Right cardiac atrium (tissue), 5 donors: Measurements from ENCODE around the gene TAF13. TPM values are rescaled to one million over a fixed set of nuclear protein-coding genes. Genes with fewer than 3 reads are reported as not detected.
"Not testable (repeated sequence)": the region's sequence is repeated elsewhere in the genome, so short reads cannot be mapped to it uniquely, and the experiment has no call there.

Experiments used
- ATAC-seq, 2 donors: fragments of 200-7000 bp; cut with Tn5 transposase; one replicate each; pipeline versions ENCODE4 v1.8.0 to v1.9.1; 2020; ENCODE audit warnings: moderate library complexity in 2 of 2, mild to moderate bottlenecking in 1 of 2
- DNase-seq, 3 donors: peaks; one replicate each; pipeline ENCODE4 v3.0.0-alpha.2; 2020
- H3K27ac ChIP-seq: one replicate; pipeline ENCODE4 v1.5.1; 2013; ENCODE audit warnings: mild to moderate bottlenecking, low read length, control low read depth, moderate library complexity
- H3K27me3 ChIP-seq: one replicate; pipeline ENCODE4 v1.6.1; 2013; ENCODE audit not compliant: control insufficient read depth, insufficient read depth
- H3K4me1 ChIP-seq: one replicate; pipeline ENCODE4 v1.6.1; 2013; ENCODE audit warnings: low read length; ENCODE audit not compliant: control insufficient read depth, insufficient read depth
- H3K4me3 ChIP-seq: one replicate; pipeline ENCODE4 v1.5.1; 2013; ENCODE audit warnings: low read length, control low read depth
- H3K9me3 ChIP-seq: one replicate; pipeline ENCODE4 v1.6.1; 2013; ENCODE audit warnings: low read length; ENCODE audit not compliant: control insufficient read depth
- WGBS: extraction: QIAGEN DNeasy Blood & Tissue Kit; methylation state at CpG from one replicate; pipeline ENCODE4 v1.1.7; 2013; 5-methylcytosine and 5-hydroxymethylcytosine counted together
- intact Hi-C, 4 donors: fragments of 100-400 bp; cut with DNase I; formaldehyde crosslinking; loops; one replicate each; pipeline versions ENCODE4 v1.11.0 to v1.14.0; 2022 to 2023
- polyA plus RNA-seq: library from polyadenylated mRNA; stranded (reverse); fragments of 200-250 nt; gene quantifications from one replicate; pipeline ENCODE4 v1.2.3, GENCODE V29; 2013
- total RNA-seq, 4 donors: library from RNA; stranded (reverse); fragmentation: NEBNext Ultra II Directional; extraction: Animal tissue kit (Norgen Biotek cat#: 25700); gene quantifications; one replicate each; pipeline ENCODE4 v1.2.1, GENCODE V29; 2021
- donor health status: healthy with polysubstance abuse.
- donor health status: DM: no; HTN: yes; CAD: no.
- donor health status: DM: no; HTN: no; CAD: no.
- donor health status: DM: no; HTN: yes; CAD: no; lungs with severe emphysema.
- donor health status: DM: yes; HTN: yes; CAD: no.

TAF13 gene
- total and polyA plus RNA-seq, 5 donors, result 56.7 to 67.3 (median 62.6) TPM

DNA sequence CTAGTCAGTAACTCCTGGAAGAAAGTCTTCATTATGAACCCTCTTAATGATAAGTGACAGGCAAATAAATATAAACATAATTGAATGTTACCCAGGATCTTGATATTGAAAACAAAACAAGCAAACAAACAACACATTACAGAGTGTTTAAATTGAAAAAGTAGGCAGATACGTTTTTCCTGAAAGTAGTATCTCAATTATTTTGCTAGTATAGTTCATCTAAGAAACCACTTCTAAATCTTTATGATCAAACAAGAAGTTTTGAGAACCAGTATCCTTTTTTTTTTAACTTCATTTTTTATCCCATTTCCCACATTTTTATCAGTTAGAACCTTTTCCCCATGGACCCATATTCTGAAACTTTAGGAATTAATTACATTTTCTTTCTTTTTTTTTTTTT is 30.2 kb downstream of the TAF13 start:
- Histone ChIP-seq H3K27me3 (no peaks in the 10 kb centered on the region), H3K27ac (no peak overlapping the region), H3K4me1 (no peaks in the 10 kb centered on the region), H3K9me3 (no peaks in the 10 kb centered on the region), H3K4me3 (no peak overlapping the region)
- ATAC-seq (no peak), DNase-seq (no peak)
- 54% methylated on average over 1 of the region's 1 CpG for WGBS
- intact Hi-C loops, result no loop called here

DNA sequence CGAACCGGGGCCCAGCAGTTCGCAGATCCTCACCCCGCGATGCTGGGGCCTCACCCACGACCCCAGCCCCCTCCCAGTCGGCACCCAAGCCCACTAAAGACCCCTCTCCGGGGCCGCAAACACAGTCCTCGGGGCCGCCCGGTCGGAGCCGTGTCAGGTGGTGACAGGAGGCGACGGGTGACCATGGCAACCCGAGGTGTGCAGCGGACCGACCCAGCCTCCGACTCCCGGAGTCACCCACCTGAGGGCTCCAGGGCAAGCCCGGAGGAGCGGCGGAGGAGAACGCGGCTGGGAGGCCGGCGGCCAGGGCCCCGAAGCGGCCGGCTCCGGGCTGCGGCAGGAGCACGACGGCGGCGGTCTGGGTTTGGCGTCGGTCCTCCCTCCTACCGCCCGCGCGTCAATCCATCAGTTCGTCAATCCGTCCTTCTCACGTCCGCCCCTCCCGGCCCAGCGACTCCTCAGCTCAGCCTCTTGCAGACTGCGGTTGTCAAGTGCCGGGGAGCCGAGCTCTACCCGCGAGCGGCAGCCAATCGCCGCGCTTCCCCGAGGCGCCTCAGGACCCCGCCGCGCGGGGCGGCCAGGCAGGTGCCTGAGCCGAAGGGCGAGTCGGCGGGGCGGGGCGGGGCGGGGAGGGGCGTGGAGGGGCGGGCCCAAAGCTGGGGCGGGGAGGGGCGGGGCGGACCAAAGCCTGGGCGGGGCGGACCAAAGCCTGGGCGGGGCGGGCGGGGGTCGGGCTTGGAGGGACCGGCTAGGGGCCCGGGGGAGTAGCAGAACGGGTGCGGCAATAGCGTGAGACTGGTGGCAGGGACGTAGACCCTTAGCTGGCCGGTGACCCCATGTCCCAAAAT is 34.0 kb downstream of the TAF13 start, which contains the start of gene WDR47:
TSS of gene WDR47 (minus strand) at position 482 of the 848 bp plus-strand sequence. CDS start 18,590 bp downstream, outside the sequence.
- Histone ChIP-seq H3K4me1 (no peaks in the 10 kb centered on the region), H3K9me3 (no peaks in the 10 kb centered on the region), H3K27ac (peak within 1 kb of the TSS; percentile 73), H3K4me3 (peak within 1 kb of the TSS; percentile 95), H3K27me3 (no peaks in the 10 kb centered on the region)
- WGBS, result under 1% methylated on average over 90 of the region's 90 CpGs
- peak; percentile 95 to 98 (median 98) for DNase-seq
- intact Hi-C loops, result no loop called here
- peak; percentile 98 to 99 for ATAC-seq

DNA sequence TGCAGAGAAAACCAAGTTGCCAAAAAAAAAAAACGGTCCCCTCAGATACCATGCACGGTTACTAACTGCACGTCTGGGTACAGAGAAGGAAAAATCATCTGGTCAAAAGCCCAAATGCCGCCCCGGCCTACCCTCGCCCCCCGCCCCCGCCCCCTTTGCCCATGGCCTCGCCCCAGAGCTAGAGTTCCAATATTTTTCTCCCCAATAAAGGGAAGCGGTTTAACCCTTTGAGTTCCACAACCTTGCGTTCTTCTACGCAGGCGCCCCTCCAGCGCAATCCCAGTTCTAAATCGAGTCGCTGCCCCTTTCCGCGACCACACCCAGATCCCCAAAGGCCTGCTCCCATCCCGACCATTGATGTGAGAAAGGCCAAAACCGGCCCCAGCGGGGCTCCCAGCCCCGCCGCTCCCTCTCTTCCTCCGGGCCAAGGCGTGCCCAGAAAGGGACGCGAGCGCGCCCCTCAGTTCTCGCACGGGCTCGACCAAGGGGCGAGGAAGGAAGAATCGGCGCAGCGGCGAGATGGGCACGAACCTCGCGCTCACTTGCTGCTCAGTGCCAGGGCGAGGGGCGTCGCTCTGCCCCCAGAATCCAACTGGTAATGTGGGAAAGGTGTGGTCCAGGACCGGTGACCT is 34.7 kb downstream of the TAF13 start:
- Histone ChIP-seq H3K27ac (peak overlapping the region; percentile 73), H3K4me1 (no peaks in the 10 kb centered on the region), H3K4me3 (peak overlapping the region; percentile 95), H3K27me3 (no peaks in the 10 kb centered on the region), H3K9me3 (no peaks in the 10 kb centered on the region)
- DNase-seq (peak; percentile 34 to 76 (median 55)), ATAC-seq (peak; percentile 40 to 51)
- WGBS, result under 1% methylated on average over 44 of the region's 44 CpGs
- intact Hi-C loops, result no loop called here

DNA sequence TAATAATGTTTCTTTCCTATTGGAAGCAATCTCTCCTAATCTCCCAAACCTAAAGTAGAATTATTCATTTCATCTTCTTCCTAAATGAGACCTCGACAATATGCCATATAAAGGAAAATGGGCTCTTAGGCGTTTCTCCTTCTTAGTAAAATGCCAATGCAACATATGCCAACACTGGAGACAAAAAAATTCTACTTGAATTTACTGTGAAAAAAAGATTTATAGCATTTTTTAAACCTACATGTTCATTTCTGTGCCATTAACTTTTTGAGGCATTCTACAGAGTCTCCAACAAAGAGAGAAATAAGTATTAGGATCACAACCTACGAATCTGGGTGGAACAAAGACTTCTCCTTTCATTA is 35.2 kb downstream of the TAF13 start:
- no peaks in the 10 kb centered on the region for H3K27me3 ChIP-seq
- H3K27ac ChIP-seq, result no peak overlapping the region
- H3K4me1 ChIP-seq, result no peaks in the 10 kb centered on the region
- ATAC-seq (no peak), DNase-seq (no peak)
- peak overlapping the region; percentile 95 for H3K4me3 ChIP-seq
- no peaks in the 10 kb centered on the region for H3K9me3 ChIP-seq
- intact Hi-C loops, result no loop called here
- 24% methylated on average over 3 of the region's 3 CpGs for whole genome bisulfite sequencing

DNA sequence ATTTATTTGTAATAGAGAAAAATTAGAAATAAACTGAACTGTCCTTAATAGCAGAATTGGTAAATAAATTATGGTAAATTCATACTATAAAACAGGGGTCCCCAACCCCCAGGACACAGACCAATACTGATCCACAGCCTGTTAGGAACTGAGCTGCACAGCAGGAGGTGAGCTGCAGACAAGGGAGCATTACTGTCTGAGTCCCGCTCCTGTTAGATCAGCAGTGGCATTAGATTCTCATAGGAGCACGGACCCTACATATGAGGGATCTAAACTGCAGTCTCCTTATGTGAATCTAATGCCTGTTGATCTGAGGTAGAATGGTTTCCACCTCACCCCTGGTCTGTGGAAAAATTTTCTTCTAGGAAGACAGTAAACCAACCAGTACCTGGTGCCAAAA is 41.4 kb downstream of the TAF13 start:
- no peaks in the 10 kb centered on the region for H3K4me1 ChIP-seq
- no peak overlapping the region for H3K27ac ChIP-seq
- H3K9me3 ChIP-seq, result no peaks in the 10 kb centered on the region
- DNase-seq (no peak), ATAC-seq (no peak)
- no peak overlapping the region for H3K4me3 ChIP-seq
- H3K27me3 ChIP-seq, result no peaks in the 10 kb centered on the region
- intact Hi-C loops, result loop anchor here in 1 of 4 donors (10.0 kb wide), 1 partner anchor 80 kb away; the partner anchor contains the start of gene ELAPOR1
- WGBS, result 98% methylated on average over 2 of the region's 2 CpGs

DNA sequence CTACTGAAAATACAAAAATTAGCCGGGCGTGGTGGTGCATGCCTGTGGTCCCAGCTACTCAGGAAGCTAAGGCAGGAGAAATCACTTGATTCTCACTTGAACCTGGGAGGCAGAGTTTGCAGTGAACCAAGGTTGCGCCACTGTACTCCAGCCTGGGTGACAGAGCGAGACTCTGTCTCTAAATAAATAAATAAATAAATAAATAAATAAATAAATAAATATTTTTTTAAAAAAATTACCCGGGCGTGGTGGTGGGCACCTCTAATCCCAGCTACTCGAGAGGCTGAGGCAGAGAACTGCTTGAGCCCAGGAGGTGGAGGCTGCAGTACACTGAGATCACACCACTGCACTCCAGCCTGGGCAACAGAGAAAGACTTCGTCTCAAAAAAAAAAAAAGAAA is 46.3 kb downstream of the TAF13 start:
- ATAC-seq, intact Hi-C loops, H3K27ac ChIP-seq, H3K4me3 ChIP-seq, H3K9me3 ChIP-seq, DNase-seq, H3K4me1 ChIP-seq, H3K27me3 ChIP-seq: not testable (repeated sequence)
- WGBS, result 97% methylated on average over 8 of the region's 8 CpGs

DNA sequence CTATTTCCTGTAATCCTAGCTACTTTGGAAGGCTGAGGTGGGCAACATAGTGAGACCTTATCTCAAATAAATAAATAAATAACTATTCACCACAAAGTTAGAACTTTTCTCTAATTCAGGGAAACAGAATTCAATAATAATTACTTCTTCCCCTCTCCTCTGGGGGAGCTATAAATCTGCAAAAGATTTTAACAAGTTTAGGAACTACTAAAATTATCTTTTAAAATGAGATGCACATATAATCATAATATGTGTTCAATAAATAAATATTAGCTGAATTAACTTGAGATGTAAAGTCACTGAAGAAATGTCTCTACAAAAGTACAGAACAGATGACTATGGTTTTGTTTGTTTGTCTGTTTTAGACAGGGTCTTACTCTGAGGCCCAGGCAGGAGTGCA is 48.0 kb downstream of the TAF13 start:
- intact Hi-C loops, result no loop called here
- DNase-seq (no peak), ATAC-seq (no peak)
- Histone ChIP-seq H3K4me3 (no peak overlapping the region), H3K4me1 (no peaks in the 10 kb centered on the region), H3K9me3 (no peaks in the 10 kb centered on the region), H3K27ac (no peak overlapping the region), H3K27me3 (no peaks in the 10 kb centered on the region)

DNA sequence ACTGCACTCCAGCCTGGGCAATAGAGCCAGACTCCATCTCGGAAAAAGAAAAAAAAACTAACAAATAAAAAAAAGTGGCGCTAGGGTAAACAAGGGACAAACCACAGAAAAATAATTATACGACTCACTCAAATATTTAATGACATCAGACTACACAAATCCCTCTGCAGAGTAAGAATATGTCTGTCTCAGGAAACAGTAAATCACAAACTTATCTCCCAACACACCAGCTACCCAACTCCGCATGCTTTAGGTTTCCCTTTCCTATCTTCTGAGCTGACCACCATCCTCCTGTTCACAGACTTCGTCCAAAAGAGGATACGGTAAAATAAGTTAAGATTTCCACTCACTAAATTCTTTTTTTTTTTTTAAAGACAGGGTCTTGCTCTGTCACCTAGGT is 50.1 kb downstream of the TAF13 start:
- Histone ChIP-seq H3K27ac (no peak overlapping the region), H3K4me1 (no peaks in the 10 kb centered on the region), H3K9me3 (no peaks in the 10 kb centered on the region), H3K4me3 (no peak overlapping the region), H3K27me3 (no peaks in the 10 kb centered on the region)
- WGBS, result 91% methylated on average over 6 of the region's 6 CpGs
- no peak for DNase-seq
- intact Hi-C loops, result no loop called here
- no peak for ATAC-seq

DNA sequence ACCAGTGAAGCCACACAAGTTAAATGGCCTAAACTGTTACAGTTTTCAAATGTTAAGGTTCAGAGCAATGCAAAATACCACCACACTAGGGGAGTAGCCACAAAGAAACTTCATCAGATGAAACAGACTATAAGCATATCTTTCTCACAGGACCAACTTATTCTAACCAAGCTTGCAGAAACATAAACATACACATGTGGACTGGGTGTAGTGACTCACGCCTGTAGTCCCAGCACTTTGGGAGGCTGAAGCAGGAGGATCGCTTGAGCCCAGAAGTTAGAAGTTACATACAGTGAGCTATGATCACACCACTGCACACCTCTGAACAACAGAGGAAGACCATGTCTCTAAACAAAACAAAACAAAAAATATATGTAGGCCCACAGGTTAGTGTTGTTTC is 51.2 kb downstream of the TAF13 start:
- H3K27ac ChIP-seq, result no peak overlapping the region
- WGBS, result 96% methylated on average over 2 of the region's 2 CpGs
- no peaks in the 10 kb centered on the region for H3K9me3 ChIP-seq
- DNase-seq, result no peak
- intact Hi-C loops, result no loop called here
- no peak overlapping the region for H3K4me3 ChIP-seq
- H3K27me3 ChIP-seq, result no peaks in the 10 kb centered on the region
- ATAC-seq, result no peak
- no peaks in the 10 kb centered on the region for H3K4me1 ChIP-seq

DNA sequence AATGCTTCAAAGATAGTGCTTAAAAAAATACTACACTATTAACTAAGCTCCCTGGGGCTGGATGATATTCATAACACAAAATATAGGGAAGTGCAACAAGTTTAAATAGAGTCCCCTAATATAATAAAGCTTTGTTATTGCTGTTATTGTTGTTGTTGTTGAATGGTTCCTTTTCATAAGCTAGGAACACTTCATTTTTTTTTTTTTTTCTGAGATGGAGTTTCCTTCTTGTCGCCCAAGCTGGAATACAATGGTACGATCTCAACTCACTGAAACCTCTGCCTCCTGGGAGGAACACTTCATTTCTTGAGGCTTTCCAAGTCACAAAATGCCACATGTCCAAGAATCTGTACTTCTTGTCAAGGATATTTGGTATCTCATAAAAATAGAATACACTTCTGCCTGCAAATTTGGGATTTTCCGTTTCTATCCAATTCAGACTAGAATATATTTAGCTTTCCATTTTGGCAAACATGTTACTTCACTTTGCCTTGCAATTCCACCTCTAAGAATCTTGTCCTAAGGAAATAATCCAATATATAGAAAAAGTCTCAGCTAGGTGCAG is 55.0 kb downstream of the TAF13 start:
- 76% methylated on average over 3 of the region's 3 CpGs for WGBS
- intact Hi-C loops, result no loop called here
- DNase-seq (no peak), ATAC-seq (no peak)
- H3K27me3 ChIP-seq, result no peaks in the 10 kb centered on the region
- no peaks in the 10 kb centered on the region for H3K9me3 ChIP-seq
- H3K27ac ChIP-seq, result no peak overlapping the region
- no peak overlapping the region for H3K4me3 ChIP-seq
- no peaks in the 10 kb centered on the region for H3K4me1 ChIP-seq

DNA sequence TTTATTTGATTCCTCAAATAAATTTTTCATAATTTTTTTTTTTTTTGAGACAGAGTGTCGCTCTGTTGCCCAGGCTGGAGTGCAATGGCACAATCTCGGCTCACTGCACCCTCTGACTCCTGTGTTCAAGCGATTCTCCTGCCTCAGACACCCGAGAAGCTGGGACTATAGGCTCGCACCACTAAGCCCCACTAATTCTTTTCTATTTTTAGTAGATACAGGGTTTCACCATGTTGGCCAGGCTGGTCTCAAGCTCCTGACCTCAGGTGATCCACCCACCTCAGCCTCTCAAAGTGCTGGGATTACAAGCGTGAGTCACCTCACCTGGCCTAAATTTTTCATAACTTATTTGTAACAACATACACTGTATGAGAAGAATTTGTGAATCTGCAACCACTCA is 58.1 kb downstream of the TAF13 start:
- H3K4me3 ChIP-seq, H3K9me3 ChIP-seq, H3K27ac ChIP-seq, H3K27me3 ChIP-seq, ATAC-seq, H3K4me1 ChIP-seq, intact Hi-C loops, DNase-seq: not testable (repeated sequence)
- 99% methylated on average over 6 of the region's 6 CpGs for WGBS
